NCI-H524 treated with DMSO at 0.1 percent for 48 hours (cell line): ENCODE data around the gene KRT33A.

ENCODE experiments used
- DNase-seq: peaks from one replicate; lab custom pipeline; 2025; lab: John Stamatoyannopoulos, UW

The KRT33A gene

DNA sequence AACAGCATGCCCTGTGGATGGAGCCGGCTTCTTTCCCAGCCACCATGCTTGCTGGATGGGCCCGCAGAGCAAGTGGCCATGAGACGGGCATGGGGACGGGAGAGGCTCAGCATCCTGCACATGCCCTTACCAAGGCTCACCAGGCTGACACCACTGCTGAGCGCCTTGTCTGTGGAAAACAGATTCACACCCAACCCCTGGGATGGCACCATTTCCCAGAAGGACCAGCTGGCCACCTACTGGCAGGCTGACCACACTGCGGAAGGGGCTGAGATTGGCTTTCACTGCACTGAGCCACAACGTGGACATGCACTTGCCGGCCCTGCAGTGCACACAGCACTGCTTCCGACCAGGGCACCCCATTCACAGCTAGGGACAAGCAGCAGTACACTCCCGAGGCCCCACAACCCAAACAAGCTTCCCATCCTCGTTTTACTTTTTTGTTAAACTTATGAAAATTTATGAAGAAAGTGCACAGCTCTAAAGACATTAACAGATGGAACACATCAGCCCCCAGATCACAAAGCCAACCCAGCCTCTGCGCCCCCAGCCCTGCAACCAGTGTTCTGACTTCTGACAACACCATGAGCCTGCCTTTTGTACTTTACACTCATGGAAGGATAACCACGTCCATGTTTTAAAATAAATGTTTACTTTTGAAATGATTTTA lies 21.2 kb downstream of the KRT33A start:
- DNase-seq: no peak

DNA sequence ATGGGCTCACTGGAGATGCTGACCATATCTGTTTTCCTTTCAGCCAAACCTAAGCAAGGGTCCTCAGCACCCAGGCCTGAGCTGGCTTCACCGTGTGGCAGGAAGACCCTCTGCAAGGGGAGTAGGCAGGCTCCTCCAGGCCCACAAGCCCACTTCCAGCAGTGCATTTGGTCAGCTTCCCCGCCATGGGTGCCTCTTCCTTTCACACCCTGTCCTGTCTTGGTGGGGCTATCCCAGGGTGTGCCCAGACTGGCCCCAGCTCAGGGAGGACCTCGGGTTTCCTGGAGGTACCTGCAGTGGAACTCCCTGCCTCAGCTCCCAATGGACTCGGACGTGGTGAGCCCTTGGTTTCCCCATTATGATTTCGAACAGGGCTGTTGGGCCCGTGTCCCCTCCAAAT lies 22.4 kb downstream of the KRT33A start:
- no peak for DNase-seq

DNA sequence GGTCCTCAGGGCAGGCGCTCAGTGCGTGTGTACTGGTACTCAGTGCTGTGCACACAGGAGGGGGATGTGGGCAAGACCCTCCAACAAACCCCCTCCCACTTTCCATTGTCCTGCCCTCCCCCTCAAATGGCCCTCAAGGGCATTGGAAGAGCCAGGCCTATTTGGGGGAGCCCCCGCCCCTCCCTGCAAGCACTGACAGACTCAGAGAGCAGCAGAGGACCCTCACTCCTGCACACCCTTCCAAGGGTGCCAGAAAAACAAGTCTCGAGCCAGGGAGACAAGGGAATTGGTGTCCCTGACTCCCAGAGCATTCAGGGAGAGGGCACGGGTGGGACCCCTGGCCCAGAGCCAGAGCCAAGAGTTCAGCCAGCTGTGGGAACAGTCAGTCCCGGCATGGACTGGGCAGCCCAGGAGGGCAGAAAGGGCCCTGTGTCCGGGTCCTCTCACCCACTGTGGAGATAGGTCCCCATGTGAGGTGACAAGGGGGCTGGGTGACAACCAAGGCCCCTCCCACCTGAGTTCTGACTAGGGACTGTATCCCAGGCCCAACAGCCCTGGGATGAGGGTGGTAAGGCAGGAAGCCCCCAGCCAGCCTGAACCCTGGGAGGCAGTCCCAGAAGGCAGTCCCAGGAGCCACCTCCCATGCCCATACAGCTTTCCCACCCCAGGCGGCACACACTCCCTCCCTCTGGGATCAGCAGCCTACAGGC lies 23.1 kb downstream of the KRT33A start:
- DNase-seq: no peak

DNA sequence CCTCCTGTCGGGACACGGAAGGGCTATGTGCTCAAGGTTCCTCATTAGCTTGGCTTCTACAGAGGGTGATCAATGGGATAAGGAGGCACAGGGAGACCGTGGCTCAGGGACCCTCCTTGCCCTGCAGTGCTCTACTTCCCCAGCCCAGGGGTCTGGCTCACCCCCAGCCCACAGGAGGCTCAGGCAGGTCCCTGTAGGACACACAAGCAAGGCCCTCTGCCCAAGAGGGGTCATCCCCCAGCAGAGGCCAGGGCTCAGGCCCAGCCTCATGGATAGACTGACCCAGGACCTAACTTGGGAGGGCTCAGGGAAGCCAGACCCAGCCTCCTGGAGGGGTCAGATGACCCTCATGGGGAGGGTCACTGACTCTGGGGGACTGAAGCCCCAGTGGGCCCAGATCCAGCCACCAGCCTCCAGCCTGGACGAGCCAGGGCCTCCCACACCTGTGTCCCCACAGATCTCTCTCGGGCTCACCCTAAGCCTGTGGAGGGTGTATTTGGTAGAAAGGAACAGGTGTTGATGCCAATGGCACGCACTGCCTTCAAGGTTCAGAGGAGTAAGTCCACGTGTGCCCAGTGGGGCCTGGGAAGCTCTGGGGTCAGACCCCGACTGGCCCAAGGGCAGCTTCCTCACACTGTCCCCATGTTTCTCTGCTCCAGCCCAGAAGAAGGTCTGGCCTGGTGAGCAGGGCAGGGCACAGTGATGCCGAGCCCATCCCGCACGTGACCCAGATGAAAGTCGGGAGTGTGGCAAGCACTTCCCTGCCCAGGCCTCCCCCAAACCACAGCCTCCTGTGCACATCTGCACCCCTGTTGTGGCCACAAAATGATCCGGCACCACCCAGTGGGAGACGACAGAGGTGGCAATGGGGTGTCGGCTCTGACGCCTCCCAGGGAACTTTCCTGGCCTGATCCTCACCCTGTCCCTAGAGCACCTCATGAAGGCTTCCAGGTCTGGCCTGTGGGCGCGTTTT lies 24.2 kb downstream of the KRT33A start:
- no peak for DNase-seq

DNA sequence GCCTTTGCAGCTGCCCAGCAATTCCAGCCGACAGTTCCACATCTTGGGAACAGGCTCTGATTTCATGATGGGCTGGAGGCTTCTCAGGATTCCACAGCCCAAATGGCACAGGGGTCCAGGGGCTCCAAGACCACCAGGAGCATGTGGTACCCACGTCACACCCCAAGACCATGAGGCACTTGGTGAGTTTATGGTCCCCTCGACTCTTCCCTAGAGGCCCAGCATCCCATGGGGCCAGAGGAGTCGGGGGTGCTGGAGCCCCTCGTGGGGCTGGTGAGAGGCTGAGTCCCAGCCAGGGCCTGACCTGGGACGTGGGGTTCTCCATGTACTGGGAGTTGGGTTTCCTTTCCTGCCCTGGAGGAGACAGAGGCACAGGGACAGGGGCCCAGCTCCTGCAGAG lies 25.0 kb downstream of the KRT33A start:
- DNase-seq: no peak

DNA sequence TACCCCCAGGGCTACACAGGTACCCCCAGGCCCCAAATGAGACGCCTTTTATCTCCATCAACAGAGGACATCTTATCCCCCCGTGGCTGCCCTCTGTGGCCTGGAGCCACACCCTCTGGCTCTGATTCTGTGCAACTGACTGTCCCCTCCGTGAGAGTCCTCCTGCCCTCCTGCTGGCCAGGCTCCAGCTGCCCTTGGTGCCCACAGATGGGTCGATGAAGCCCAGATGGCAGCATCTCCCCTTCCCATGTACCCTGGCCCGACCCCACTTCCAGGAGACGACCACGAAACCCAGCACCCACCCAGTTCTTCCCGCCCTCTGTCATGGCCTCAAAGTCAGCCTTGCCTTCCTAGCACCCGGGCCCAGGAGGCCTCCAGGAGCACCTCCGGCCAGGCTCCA lies 25.5 kb downstream of the KRT33A start:
- DNase-seq: no peak

DNA sequence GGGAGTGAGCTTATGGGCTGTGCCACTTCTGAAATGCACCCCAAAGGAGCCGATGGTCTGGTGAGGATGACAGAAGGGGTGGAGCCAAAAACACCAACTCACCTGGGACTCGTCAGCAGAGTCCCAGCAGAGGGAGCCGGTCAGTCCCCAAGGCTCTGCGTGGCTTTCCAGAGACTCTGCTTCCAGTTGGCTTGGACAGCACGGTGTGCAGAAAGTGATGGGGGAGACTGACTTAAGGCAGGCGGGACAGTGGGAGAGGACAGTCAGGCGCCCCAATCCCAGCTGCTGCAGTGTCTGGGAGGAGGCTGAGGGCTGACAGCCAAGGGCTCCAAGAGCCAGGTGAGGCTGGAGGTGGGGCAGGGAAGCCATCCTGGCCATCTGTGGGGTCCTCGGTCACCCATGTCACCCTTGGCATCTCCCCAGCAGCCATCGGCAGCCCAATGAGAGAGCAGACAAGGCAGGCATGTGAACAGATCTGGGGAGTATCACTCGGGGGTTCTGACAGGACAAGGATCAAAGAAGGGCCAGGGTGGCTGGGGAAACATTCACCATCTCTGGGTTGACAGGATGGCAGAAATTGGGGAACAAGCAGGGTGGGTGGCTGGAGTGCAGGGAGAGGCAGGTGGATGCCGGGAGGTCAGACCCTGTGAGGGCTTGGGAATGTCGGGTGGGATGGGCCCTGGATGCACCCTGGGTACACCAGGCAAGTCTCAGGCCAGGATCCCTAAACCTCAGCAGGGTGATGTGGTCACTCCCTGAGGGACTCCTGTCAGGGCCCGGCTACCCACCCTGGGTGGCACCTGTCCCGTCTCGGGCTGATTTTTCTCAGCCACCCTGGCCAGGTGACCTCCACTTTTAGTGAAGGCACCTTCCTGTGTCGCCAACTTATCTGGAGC lies 26.2 kb downstream of the KRT33A start:
- no peak for DNase-seq

DNA sequence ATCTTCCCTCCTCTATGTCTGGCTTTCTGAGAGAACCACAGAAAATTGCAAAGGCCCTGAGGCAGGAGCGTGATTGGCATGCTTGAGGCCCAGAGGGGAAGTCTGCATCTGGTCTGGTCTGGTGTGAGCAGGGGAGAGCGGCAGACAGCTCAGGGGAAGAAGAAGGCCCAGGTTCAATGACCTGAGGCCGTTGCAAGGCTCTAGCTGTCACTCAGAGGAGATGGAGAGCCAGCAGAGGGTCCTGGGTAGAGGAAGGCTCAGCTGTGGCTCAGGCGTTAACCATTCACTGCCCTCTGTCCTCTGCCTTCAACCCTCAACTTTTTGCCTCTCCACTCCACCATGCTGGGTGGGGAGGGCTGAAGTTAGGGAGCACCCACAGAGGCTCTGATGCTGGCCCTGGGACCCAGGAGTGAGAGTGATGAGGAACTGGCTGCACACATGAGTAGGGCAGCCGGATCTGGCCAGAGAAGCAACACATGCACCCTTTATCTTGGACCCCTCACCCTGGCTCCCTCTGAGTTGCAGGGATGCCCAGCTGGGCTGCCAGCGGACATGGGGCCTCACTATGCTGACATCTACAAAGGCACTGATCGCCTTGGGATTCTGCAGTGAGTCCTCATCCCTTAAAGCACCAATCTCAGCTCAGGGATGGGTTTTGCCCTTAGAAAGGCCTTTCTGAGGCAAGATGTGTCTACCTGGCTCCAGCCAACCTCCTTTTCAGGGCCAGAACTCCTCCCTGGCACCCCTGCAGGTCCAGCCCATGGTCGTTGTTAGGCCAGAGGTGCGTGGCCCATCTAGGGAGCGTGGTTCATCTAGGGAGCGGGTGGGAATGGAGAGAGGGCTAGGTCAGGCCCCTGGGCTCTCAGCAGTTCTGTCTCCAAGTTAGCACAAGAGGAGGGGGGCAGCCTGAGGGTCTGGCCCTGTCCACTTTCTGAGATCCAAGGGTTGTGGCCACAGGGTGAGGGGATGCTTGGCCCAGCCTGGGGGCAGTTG lies 27.4 kb downstream of the KRT33A start:
- DNase-seq: no peak

DNA sequence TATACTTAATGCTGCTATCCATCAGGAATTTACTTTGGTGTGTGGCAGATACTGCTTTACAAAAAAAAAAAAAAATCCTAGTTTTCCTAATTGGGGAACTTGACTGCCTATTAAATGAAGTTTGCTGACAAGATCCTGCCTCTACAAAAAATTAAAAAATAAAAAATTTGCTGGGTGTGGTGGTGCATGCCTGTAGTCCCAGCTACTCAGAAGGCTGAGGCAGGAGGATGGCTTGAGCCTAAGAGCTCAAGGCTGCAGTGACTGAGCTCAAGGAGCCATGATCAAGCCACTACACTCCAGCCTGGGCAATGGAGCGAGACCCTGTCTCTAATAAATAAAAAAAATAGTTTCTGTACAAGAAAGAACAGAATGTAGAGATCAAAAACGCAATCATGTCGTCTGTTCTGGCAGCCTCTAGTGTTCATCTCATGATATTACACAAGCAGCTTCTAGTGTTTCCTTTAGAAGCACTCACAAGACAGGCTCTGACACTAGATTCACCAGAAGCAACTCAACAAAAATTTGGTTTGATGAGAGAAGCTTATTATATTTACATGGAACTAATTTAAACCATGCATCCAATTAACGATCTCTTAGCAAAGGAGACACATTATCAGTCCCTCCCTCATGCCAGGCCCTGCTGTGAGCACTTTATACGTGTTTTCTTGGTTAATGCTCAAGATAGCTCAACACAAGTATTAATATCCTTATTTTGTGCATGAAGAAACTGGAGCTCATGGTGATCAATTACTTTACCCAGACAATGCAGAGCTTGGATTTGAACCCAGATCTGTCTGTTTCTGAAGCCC lies 28.3 kb downstream of the KRT33A start:
- DNase-seq: no peak

DNA sequence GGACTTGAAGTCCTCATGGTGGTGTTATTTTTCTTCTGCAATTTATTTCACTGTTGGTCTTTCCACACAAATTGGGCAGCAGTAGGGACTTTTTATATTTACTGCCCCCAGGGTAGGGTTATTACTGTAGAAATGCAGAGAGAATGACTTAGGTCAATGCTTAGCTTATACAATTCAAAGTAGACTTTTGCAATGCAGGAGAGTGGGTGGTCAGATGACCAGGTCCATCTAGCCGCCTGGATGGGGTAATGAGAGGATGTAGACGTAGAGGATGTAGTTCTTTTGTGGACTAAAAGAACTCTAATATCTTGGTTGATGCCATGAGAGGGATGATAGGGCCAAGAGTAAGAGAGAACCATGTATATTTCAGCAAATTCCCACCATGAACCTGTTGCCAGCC lies 32.4 kb downstream of the KRT33A start:
- DNase-seq: no peak

DNA sequence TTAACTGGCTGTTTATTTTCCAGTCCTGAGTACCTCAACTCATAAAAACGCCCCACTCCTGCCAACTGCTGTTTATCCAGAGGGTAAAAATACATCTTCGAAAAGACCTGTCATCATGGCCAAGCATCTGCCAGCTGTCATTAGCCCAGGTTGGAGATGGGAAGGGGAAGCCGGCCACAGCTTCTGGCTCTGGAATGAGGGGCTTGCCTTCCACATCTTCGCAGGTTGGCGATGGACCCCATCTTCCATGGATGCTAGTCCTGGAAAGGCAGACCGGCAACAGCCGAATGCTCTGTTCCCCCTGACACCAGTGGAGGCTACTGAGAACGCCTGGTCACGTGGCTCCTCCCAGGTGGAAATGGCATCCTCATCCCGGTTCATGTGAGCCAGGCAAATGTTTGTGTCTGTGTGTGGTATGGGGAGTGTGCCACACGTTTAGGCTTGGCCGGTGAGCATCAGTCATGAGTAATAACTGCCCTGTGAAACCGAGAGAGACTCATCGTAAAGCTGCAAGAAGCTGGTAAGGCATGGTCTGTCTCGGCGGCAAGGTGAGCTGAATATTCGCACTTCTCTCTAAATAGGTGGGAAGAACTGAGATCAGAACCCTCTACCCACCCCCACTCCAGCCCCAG lies 34.7 kb downstream of the KRT33A start:
- no peak for DNase-seq

DNA sequence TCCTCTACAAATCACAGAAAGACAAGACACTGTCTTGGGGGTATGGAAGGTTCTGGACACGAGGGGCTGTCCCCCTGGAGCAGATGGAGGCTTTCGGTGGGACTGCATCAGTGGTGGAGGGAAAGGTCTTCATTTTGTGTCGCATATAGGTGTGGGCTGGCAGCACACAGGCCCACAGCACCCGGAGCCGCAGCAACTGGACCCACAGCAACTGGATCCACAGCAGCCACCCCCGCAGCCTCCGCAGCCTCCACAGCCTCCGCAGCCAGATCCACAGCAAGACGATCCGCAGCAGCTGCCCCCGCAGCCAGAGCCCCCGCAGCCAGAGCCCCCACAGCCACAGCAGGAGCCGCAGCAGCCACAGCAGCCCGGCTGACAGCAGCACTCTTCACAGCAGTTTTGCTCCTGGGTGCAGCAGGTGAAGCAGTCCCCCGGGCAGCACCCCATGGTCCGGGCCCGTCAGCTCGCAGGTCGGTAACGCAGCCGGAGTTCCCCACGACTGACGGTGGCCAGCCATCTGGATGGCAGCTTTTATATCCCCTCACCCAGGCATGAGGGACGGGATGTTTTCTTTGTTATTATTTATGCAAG lies 35.3 kb downstream of the KRT33A start, which contains the start of gene KRTAP17-1:
Gene KRTAP17-1, minus strand, starts transcription at position 507 of the 591 bp plus-strand sequence. Its CDS starts 60 bp downstream, at position 447.
- DNase-seq: no peak

DNA sequence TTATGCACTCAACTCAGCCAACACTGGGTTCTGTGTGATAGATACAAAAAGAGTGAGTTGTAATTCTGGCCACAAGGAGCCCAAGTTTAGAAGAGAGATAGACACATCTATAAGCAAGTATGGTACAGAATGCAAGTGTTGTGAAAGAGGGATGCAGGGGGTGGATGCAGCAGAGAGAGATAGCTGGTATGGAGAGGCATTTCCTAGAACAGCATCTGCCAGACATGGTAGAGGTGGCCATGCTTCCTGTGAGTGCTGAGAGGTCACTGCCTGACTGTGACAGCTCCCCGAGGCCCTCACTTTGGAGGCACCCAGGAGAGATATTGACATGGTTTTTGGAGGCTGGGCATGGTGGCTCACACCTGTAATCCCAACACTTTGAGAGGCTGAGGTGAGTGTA lies 39.5 kb downstream of the KRT33A start:
- DNase-seq: no peak

DNA sequence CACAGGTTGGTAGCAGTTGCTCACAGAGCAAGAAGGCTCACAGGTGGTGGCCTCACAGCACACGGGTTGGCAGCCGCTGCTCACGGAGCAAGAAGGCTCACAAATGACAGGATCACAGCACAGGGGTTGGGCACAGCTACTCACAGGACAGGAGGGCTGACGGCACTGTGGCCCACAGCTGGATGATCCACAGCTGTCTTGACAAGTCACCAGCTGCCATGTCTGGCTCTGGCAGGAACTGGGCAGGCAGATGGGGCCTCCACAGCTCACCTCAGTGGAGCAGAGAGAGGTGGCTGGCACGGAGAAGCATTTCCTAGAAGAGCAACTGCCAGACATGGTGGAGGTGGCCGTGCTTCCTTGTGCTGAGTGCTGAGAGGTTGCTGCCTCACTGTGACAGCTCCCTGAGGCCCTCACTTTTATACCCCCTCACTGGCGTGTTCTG lies 41.7 kb downstream of the KRT33A start, which contains the start of gene KRTAP16-1:
Gene KRTAP16-1, minus strand, starts transcription at position 392 of the 442 bp plus-strand sequence. Its CDS starts 56 bp downstream, at position 336.
- DNase-seq: no peak

DNA sequence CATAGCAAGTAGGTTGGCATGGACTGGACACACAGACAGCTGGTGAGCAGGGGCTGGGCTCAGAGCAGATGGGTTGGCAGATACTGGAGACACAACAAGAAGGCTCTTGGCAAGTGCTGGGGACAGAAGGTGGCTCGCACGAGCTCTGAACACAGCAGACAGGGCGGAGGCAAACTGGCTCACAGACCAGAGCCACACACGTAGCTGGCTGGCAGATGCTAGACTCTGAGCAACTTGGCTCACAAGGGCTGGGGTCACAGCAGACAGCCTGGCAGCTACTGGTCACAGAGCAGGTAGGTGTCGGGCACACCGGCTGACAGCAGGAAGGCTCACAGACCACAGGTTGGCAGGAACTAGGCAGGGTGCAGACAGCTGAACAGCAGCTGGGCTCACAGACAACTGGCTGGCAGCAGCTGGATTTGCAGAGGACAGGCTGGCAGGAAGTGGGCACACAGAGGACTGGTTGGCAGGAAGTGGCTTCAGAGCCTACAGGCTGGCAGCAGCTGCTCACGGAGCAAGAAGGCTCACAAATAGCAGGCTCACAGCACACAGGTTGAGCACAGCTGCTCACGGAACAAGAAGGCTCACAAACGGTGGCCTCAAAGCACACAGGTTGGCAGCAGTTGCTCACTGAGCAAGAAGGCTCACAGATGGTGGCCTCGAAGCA lies 42.2 kb downstream of the KRT33A start:
- DNase-seq: no peak

DNA sequence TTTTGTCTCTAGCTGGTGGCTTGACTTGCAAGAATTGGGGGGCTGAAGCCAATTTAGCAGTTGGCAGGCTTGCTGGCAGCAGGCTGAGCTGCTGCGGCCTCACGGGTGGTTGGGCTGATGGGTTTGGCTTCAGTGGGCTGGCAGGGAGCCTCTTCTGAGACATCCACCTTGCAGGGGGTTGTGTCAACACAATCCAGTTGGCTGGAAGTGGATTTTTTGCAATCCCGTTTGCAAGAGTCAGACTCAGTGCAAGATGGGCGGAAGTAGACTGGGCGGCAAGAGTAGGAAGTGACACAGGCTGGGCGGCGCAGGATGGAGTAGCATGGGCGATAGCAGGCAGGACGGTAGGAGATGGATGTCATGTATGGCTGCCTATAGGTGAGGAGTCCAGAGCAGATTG lies 43.0 kb downstream of the KRT33A start:
- no peak for DNase-seq

DNA sequence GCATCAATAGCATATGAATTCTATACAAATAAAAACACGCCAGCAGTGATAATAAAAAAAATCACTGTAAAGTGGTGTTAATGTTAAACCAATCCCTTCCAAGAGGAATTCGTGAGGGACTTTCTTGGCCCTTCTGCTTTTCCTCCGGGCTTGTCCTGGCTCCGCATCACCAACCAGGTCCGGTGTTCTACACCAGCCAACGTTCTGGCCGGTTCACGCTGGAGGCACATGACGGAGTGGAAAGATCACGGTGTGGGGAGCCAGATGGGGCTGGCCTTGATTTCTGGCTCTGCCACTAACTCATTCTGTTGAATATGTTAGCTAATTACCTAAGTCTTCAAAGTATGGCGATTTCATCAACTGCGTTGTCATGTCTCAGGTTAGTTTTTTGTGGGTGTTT lies 46.5 kb downstream of the KRT33A start:
- no peak for DNase-seq

DNA sequence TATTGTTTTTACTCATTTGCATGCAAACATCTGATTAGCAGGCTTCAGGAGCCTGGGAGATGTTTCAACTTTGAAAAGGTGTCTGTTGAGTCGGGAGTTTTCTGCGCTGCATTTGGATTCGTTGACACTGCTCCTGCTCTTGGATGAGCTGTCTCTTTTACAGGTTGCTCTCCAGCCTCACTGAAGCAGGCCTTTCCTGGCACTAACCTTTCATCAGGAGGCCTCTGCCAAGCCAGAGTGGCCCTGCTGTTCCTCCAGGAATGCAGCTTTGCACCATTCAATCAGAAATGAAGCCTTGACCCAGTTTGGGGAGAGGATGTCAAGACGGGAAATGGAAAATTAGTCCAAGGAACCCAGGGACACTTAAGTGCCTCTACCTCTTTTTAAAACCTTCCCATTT lies 47.6 kb downstream of the KRT33A start:
- DNase-seq: no peak
